HepG2 (cell line): ENCODE data around the gene SHFL. TPM values are rescaled to one million over a fixed set of nuclear protein-coding genes. Genes with fewer than 3 reads are reported as not detected.
A peak's percentile ranks its signal among the peaks of the same experiment; 100 is the strongest.

Experiments used
- ARID4A ChIP-seq: sonication (generic); formaldehyde crosslinking; IDR thresholded peaks from 2 replicates; pipeline ENCODE4 v1.5.0; 2020; ENCODE audit warnings: mild to moderate bottlenecking, missing genetic modification reagents, borderline replicate concordance
- GABPB1 ChIP-seq: IDR thresholded peaks from 2 replicates; pipeline ENCODE4 v1.6.1; 2016; ENCODE audit warnings: mild to moderate bottlenecking, missing genetic modification reagents, moderate library complexity, missing compliant biosample characterization
- HNRNPK ChIP-seq: fragments of 200-400 bp; formaldehyde crosslinking; IDR thresholded peaks from 2 replicates; pipeline ENCODE4 v1.6.1; 2018; ENCODE audit warnings: low read length, low read depth, moderate library complexity, mild to moderate bottlenecking; ENCODE audit not compliant: poor library complexity, severe bottlenecking
- IRF2 ChIP-seq: IDR thresholded peaks from 2 replicates; pipeline ENCODE4 v1.6.1; 2018; ENCODE audit warnings: missing genetic modification reagents, missing compliant biosample characterization
- LCORL ChIP-seq, 2 experiments: fragments of 450-650 bp in 1 of 2; sonication (generic) in 1 of 2; formaldehyde crosslinking in 1 of 2; IDR thresholded peaks; 2 replicates each; pipeline versions ENCODE4 v1.5.0 to v1.6.1; 2017 to 2020; ENCODE audit warnings: antibody characterized with exemption in 1 of 2, missing genetic modification reagents in 1 of 2
- MXD4 ChIP-seq: IDR thresholded peaks from 2 replicates; pipeline ENCODE4 v1.6.1; 2016; ENCODE audit warnings: mild to moderate bottlenecking, missing biosample characterization, missing genetic modification reagents
- NCOA1 ChIP-seq: sonication (generic); formaldehyde crosslinking; IDR thresholded peaks from 2 replicates; pipeline ENCODE4 v1.9.0; 2021; ENCODE audit warnings: missing genetic modification reagents
- PAF1 ChIP-seq: IDR thresholded peaks from 2 replicates; pipeline ENCODE4 v1.6.1; 2016; ENCODE audit warnings: missing genetic modification reagents, missing compliant biosample characterization
- PREB ChIP-seq: sonication (generic); formaldehyde crosslinking; IDR thresholded peaks from 2 replicates; pipeline ENCODE4 v1.4.0; 2020; ENCODE audit warnings: missing genetic modification reagents
- SOX5 ChIP-seq: IDR thresholded peaks from 2 replicates; pipeline ENCODE4 v1.6.1; 2016; ENCODE audit warnings: borderline replicate concordance
- THAP11 ChIP-seq: IDR thresholded peaks from 2 replicates; pipeline ENCODE4 v1.6.1; 2016; ENCODE audit warnings: missing biosample characterization, missing genetic modification reagents
- ZBTB21 ChIP-seq: sonication (generic); formaldehyde crosslinking; IDR thresholded peaks from 2 replicates; pipeline ENCODE4 v1.4.0; 2020; ENCODE audit warnings: missing genetic modification reagents
- ZHX2 ChIP-seq, 2 experiments: sonication (generic) in 1 of 2; formaldehyde crosslinking in 1 of 2; IDR thresholded peaks; 2 replicates each; pipeline versions ENCODE4 v1.6.1 to v1.9.0; 2014 to 2022; ENCODE audit warnings: antibody characterized with exemption in 1 of 2, borderline replicate concordance in 1 of 2, inconsistent platforms in 1 of 2, low read depth in 1 of 2, missing genetic modification reagents in 1 of 2
- ZNF263 ChIP-seq: sonication (generic); formaldehyde crosslinking; IDR thresholded peaks from 2 replicates; pipeline ENCODE4 v1.4.0; 2020; ENCODE audit warnings: missing genetic modification reagents
- ZNF34 ChIP-seq: sonication (generic); formaldehyde crosslinking; IDR thresholded peaks from 2 replicates; pipeline ENCODE4 v1.4.0; 2020; ENCODE audit warnings: mild to moderate bottlenecking, missing genetic modification reagents, borderline replicate concordance
- ZNF367 ChIP-seq: sonication (generic); formaldehyde crosslinking; IDR thresholded peaks from 2 replicates; pipeline ENCODE4 v1.4.0; 2020; ENCODE audit warnings: missing genetic modification reagents, borderline replicate concordance
- ZNF549 ChIP-seq: sonication (generic); formaldehyde crosslinking; IDR thresholded peaks from 2 replicates; pipeline ENCODE4 v1.5.0; 2020; ENCODE audit warnings: missing genetic modification reagents
- ZNF768 ChIP-seq: sonication (generic); formaldehyde crosslinking; IDR thresholded peaks from 2 replicates; pipeline ENCODE4 v1.4.0; 2020; ENCODE audit warnings: missing genetic modification reagents
- polyA plus RNA-seq, 8 experiments: library from polyadenylated mRNA; depleted of rRNA in 3 of 8; stranded (reverse) in 7 of 8; unstranded in 1 of 8; fragments of >200 nt; fragmentation: Illumina TruSeq in 4 of 8; extraction: Trizol in 4 of 8; gene quantifications; 2 replicates each; pipeline versions ENCODE4 v1.2.1 to v1.2.3, GENCODE V29; 2011 to 2016; ENCODE audit warnings: low read depth in 4 of 8, missing spikeins in 1 of 8, mixed read lengths in 1 of 8; ENCODE audit not compliant: insufficient read depth in 1 of 8
- total RNA-seq, 5 experiments: library from RNA; depleted of rRNA; stranded (reverse); fragments of >200 nt; fragmentation: Illumina TruSeq; extraction: Trizol; gene quantifications; 2 replicates each; pipeline ENCODE4 v1.2.3, GENCODE V29; 2016; ENCODE audit warnings: low read depth in 1 of 5

The SHFL gene
- total and polyA plus RNA-seq, 2 of the 13 experiments (the other 11 are each of a cell fraction or from before 2014, with no cell fraction given), result 12.3 to 36.4 TPM

- TF ChIP-seq ZHX2 (IDR thresholded peaks at IDR 0.05; ENCODE audit: low read depth), result no peak
- TF ChIP-seq ZHX2 (CRISPR knock-in tag; IDR thresholded peaks at IDR 0.05; ENCODE audit: borderline replicate concordance), result no peak
- TF ChIP-seq ZBTB21 (CRISPR knock-in tag), result no peak
- TF ChIP-seq HNRNPK, result peak; percentile 19
- TF ChIP-seq THAP11 (CRISPR knock-in tag), result no peak
- peak; percentile 14; the same call in 1 of the 2 replicates for TF ChIP-seq GABPB1 (CRISPR knock-in tag)
- TF ChIP-seq ZNF768, result no peak
- TF ChIP-seq ZNF34 (CRISPR knock-in tag), result no peak
- no peak for TF ChIP-seq LCORL (IDR thresholded peaks at IDR 0.05)
- no peak; the same call in 1 of the 2 replicates for TF ChIP-seq LCORL (CRISPR knock-in tag; IDR thresholded peaks at IDR 0.05)
- TF ChIP-seq PAF1, result peak; percentile 94
- no peak for TF ChIP-seq ZNF263
- no peak for TF ChIP-seq MXD4 (CRISPR knock-in tag)
- no peak for TF ChIP-seq ZNF549 (CRISPR knock-in tag)
- TF ChIP-seq SOX5, result no peak
- TF ChIP-seq IRF2, result no peak
- TF ChIP-seq ZNF367 (CRISPR knock-in tag), result no peak
- no peak for TF ChIP-seq NCOA1 (CRISPR knock-in tag)
- TF ChIP-seq PREB (CRISPR knock-in tag), result no peak
- 0 out of 2 replicates have a peak, but pooled peaks have one; percentile 40 for TF ChIP-seq ARID4A (CRISPR knock-in tag)
Observed at GRCh38 chr19:10114651-10115391, 28.7 kb downstream of the SHFL start (continued).
